ENCODE measurements around the gene ATF6. TPM values are rescaled to one million over a fixed set of nuclear protein-coding genes. Genes with fewer than 3 reads are reported as not detected.

Gene ATF6
- total and polyA plus RNA-seq, 2 donors from 2014 or later: 11.5 to 35.6 TPM

GRCh38 chr1:161747801-161748200, 18.3 kb upstream of the ATF6 start:
- Histone ChIP-seq H3K36me3 (ENCODE audit: control insufficient read depth in 2 of 3, insufficient read depth in 3 of 3, low read length in 3 of 3) (peaks cover 0 to 8% (median 0%) of the 10 kb centered on the region in 3 donors), H3K9me3 (ENCODE audit: control insufficient read depth in 2 of 3, insufficient read depth in 1 of 3, low read length in 3 of 3) (no peaks in the 10 kb centered on the region), H3K9ac (ENCODE audit: low read length in 3 of 3) (no peak overlapping the region), H3K4me3 (ENCODE audit: low read length in 3 of 3) (no peak overlapping the region), H3K27me3 (ENCODE audit: control insufficient read depth, insufficient read depth, low read length) (no peaks in the 10 kb centered on the region), H3K4me1 (ENCODE audit: control insufficient read depth in 2 of 3, insufficient read depth in 2 of 3, low read depth in 1 of 3, low read length in 3 of 3) (peaks cover 0 to 2% (median 0%) of the 10 kb centered on the region in 3 donors), H3K27ac (ENCODE audit: low read depth in 2 of 2, low read length in 2 of 2) (no peak overlapping the region)
- no peak for DNase-seq
- intact Hi-C loops (cut with DNase I): no loop called here
- TF ChIP-seq CTCF (IDR thresholded peaks at IDR 0.05; ENCODE audit: borderline replicate concordance, extremely low read depth, insufficient read depth): no peak
- no peak for FAIRE-seq

GRCh38 chr1:161749509-161750407, 16.4 kb upstream of the ATF6 start, which contains the start of gene DUSP12:
Gene DUSP12, plus strand, starts transcription at chr1:161749786. Its CDS starts 16 bp downstream, at chr1:161749802.
- intact Hi-C loops (cut with DNase I): no loop called here
- FAIRE-seq (peak; percentile 54), DNase-seq (peak; percentile 95 to 98 (median 97))

GRCh38 chr1:161763522-161764098, 2.5 kb upstream of the ATF6 start:
- intact Hi-C loops (cut with DNase I): no loop called here
- H3K9me3 ChIP-seq (ENCODE audit: control insufficient read depth in 2 of 3, insufficient read depth in 1 of 3, low read length in 3 of 3): no peaks in the 10 kb centered on the region
- H3K4me1 ChIP-seq (ENCODE audit: control insufficient read depth in 2 of 3, insufficient read depth in 2 of 3, low read depth in 1 of 3, low read length in 3 of 3): peaks cover 0 to 3% (median 0%) of the 10 kb centered on the region in 3 donors
- H3K36me3 ChIP-seq (ENCODE audit: control insufficient read depth in 2 of 3, insufficient read depth in 3 of 3, low read length in 3 of 3): peaks cover 0 to 2% (median 0%) of the 10 kb centered on the region in 3 donors
- no peak overlapping the region for H3K4me3 ChIP-seq (ENCODE audit: low read length in 3 of 3)
- FAIRE-seq (no peak), DNase-seq (peak in 2 of 5 donors; percentile 14 to 38)
- no peaks in the 10 kb centered on the region for H3K27me3 ChIP-seq (ENCODE audit: control insufficient read depth, insufficient read depth, low read length)
- H3K9ac ChIP-seq (ENCODE audit: low read length in 3 of 3): no peak overlapping the region
- TF ChIP-seq CTCF (IDR thresholded peaks at IDR 0.05; ENCODE audit: borderline replicate concordance, extremely low read depth, insufficient read depth): peak; percentile 31
- no peak overlapping the region for H3K27ac ChIP-seq (ENCODE audit: low read depth in 2 of 2, low read length in 2 of 2)

More at GRCh38 chr1:161749509-161750407, 16.4 kb upstream of the ATF6 start, which contains the start of gene DUSP12:
- H3K27me3 ChIP-seq (ENCODE audit: control insufficient read depth, insufficient read depth, low read length): no peaks in the 10 kb centered on the region
- peaks cover 0 to 2% (median 0%) of the 10 kb centered on the region in 3 donors for H3K4me1 ChIP-seq (ENCODE audit: control insufficient read depth in 2 of 3, insufficient read depth in 2 of 3, low read depth in 1 of 3, low read length in 3 of 3)
- peak within 1 kb of the TSS; percentile 87 to 97 (median 88) for H3K4me3 ChIP-seq (ENCODE audit: low read length in 3 of 3)
- H3K36me3 ChIP-seq (ENCODE audit: control insufficient read depth in 2 of 3, insufficient read depth in 3 of 3, low read length in 3 of 3): peaks cover 0 to 22% (median 7%) of the 10 kb centered on the region in 3 donors
- H3K27ac ChIP-seq (ENCODE audit: low read depth in 2 of 2, low read length in 2 of 2): peak within 1 kb of the TSS; percentile 87 to 91
- H3K9me3 ChIP-seq (ENCODE audit: control insufficient read depth in 2 of 3, insufficient read depth in 1 of 3, low read length in 3 of 3): no peaks in the 10 kb centered on the region
- peak within 1 kb of the TSS; percentile 72 to 77 (median 74) for H3K9ac ChIP-seq (ENCODE audit: low read length in 3 of 3)
- TF ChIP-seq CTCF (IDR thresholded peaks at IDR 0.05; ENCODE audit: borderline replicate concordance, extremely low read depth, insufficient read depth): peak; percentile 19
